ENCODE data around the gene POU2F1.

The POU2F1 gene

GRCh38 chr1:167246971-167247370, 26.3 kb downstream of the POU2F1 start:
- no peak overlapping the region for H2BK5ac ChIP-seq (ENCODE audit: low read length)
- no peak overlapping the region for H3K4me2 ChIP-seq (ENCODE audit: insufficient read depth, low read length, poor library complexity, severe bottlenecking)
- DNase-seq (ENCODE audit: low spot score) = no peak
- no peak overlapping the region for H2BK15ac ChIP-seq (ENCODE audit: low read length)
- no peak overlapping the region for H3K27ac ChIP-seq (replicated peaks; ENCODE audit: low read length)
- peaks cover 4% of the 10 kb centered on the region for H3K79me1 ChIP-seq (ENCODE audit: low read depth, low read length)
- H4K91ac ChIP-seq (ENCODE audit: low read depth, low read length, poor library complexity) = no peak overlapping the region
- no peak overlapping the region for H3K23ac ChIP-seq (ENCODE audit: low read depth, low read length, poor library complexity)
- WGBS, 2 donors (ENCODE audit: extremely low coverage in 2 of 2, insufficient read length in 2 of 2, insufficient replicate concordance in 1 of 2) = no CpG with 5 or more reads among the region's 5 CpGs
- H3K4ac ChIP-seq (ENCODE audit: low read length) = no peak overlapping the region
- no peak overlapping the region for H3K18ac ChIP-seq (ENCODE audit: low read length)
- H3K9me3 ChIP-seq (replicated peaks in 1 of 2; ENCODE audit: control insufficient read depth in 2 of 2, insufficient read depth in 1 of 2, low read depth in 1 of 2, low read length in 2 of 2) = peaks cover 0 to 9% of the 10 kb centered on the region in 2 donors
- H3K27me3 ChIP-seq (ENCODE audit: control insufficient read depth in 3 of 3, insufficient read depth in 3 of 3, low read depth in 1 of 3, low read length in 3 of 3) = no peaks in the 10 kb centered on the region
- H3K36me3 ChIP-seq (replicated peaks in 1 of 2; ENCODE audit: control insufficient read depth in 2 of 2, insufficient read depth in 2 of 2, low read length in 2 of 2) = peaks cover 0 to 3% of the 10 kb centered on the region in 2 donors
- no peak overlapping the region for H2BK120ac ChIP-seq (ENCODE audit: low read depth, low read length)
- no peak overlapping the region for H2BK12ac ChIP-seq (ENCODE audit: low read length)
- H3K9ac ChIP-seq (ENCODE audit: low read depth, low read length, poor library complexity) = no peak overlapping the region
- no peak overlapping the region for H4K8ac ChIP-seq (ENCODE audit: low read depth, low read length)
- no peaks in the 10 kb centered on the region for H3K4me1 ChIP-seq (ENCODE audit: control insufficient read depth in 2 of 2, insufficient read depth in 1 of 2, low read depth in 1 of 2, low read length in 2 of 2)
- H3K14ac ChIP-seq (ENCODE audit: low read length) = no peak overlapping the region
- no peak overlapping the region for H2AK5ac ChIP-seq (ENCODE audit: low read depth, low read length)
- H3K4me3 ChIP-seq (ENCODE audit: low read length in 2 of 2) = no peak overlapping the region
- no peak overlapping the region for H2AFZ ChIP-seq (ENCODE audit: low read length)

- Histone ChIP-seq H3K4me2 (ENCODE audit: insufficient read depth, low read length, poor library complexity, severe bottlenecking) (no peak overlapping the region), H3K4me3 (ENCODE audit: low read length in 2 of 2) (no peak overlapping the region), H3K4me1 (ENCODE audit: control insufficient read depth in 2 of 2, insufficient read depth in 1 of 2, low read depth in 1 of 2, low read length in 2 of 2) (no peaks in the 10 kb centered on the region), H3K36me3 (replicated peaks in 1 of 2; ENCODE audit: control insufficient read depth in 2 of 2, insufficient read depth in 2 of 2, low read length in 2 of 2) (peaks cover 0 to 3% of the 10 kb centered on the region in 2 donors), H2AK5ac (ENCODE audit: low read depth, low read length) (no peak overlapping the region), H3K14ac (ENCODE audit: low read length) (no peak overlapping the region), H3K18ac (ENCODE audit: low read length) (no peak overlapping the region), H3K27me3 (ENCODE audit: control insufficient read depth in 3 of 3, insufficient read depth in 3 of 3, low read depth in 1 of 3, low read length in 3 of 3) (no peaks in the 10 kb centered on the region), H2BK5ac (ENCODE audit: low read length) (no peak overlapping the region), H3K79me1 (ENCODE audit: low read depth, low read length) (peaks cover 4% of the 10 kb centered on the region), H3K9me3 (replicated peaks in 1 of 2; ENCODE audit: control insufficient read depth in 2 of 2, insufficient read depth in 1 of 2, low read depth in 1 of 2, low read length in 2 of 2) (peaks cover 0 to 9% of the 10 kb centered on the region in 2 donors), H2BK12ac (ENCODE audit: low read length) (no peak overlapping the region), H3K27ac (replicated peaks; ENCODE audit: low read length) (no peak overlapping the region), H2AFZ (ENCODE audit: low read length) (no peak overlapping the region), H4K8ac (ENCODE audit: low read depth, low read length) (no peak overlapping the region), H3K4ac (ENCODE audit: low read length) (no peak overlapping the region), H3K9ac (ENCODE audit: low read depth, low read length, poor library complexity) (no peak overlapping the region), H2BK15ac (ENCODE audit: low read length) (no peak overlapping the region), H2BK120ac (ENCODE audit: low read depth, low read length) (no peak overlapping the region), H3K23ac (ENCODE audit: low read depth, low read length, poor library complexity) (no peak overlapping the region), H4K91ac (ENCODE audit: low read depth, low read length, poor library complexity) (no peak overlapping the region)
- no CpG with 5 or more reads among the region's 1 CpG for whole genome bisulfite sequencing, 2 donors (ENCODE audit: extremely low coverage in 2 of 2, insufficient read length in 2 of 2, insufficient replicate concordance in 1 of 2)
- DNase-seq (ENCODE audit: low spot score) = no peak
These were observed 27.1 kb downstream of the POU2F1 start for GRCh38 chr1:167247754-167248153.

GRCh38 chr1:167248707-167249642, 28.3 kb downstream of the POU2F1 start:
- H2BK12ac ChIP-seq (ENCODE audit: low read length) = no peak overlapping the region
- H4K8ac ChIP-seq (ENCODE audit: low read depth, low read length) = no peak overlapping the region
- H3K79me1 ChIP-seq (ENCODE audit: low read depth, low read length) = peaks cover 4% of the 10 kb centered on the region
- H3K4me2 ChIP-seq (ENCODE audit: insufficient read depth, low read length, poor library complexity, severe bottlenecking) = no peak overlapping the region
- H2BK120ac ChIP-seq (ENCODE audit: low read depth, low read length) = no peak overlapping the region
- H2AK5ac ChIP-seq (ENCODE audit: low read depth, low read length) = no peak overlapping the region
- no peaks in the 10 kb centered on the region for H3K27me3 ChIP-seq (ENCODE audit: control insufficient read depth in 3 of 3, insufficient read depth in 3 of 3, low read depth in 1 of 3, low read length in 3 of 3)
- H3K4me1 ChIP-seq (ENCODE audit: control insufficient read depth in 2 of 2, insufficient read depth in 1 of 2, low read depth in 1 of 2, low read length in 2 of 2) = no peaks in the 10 kb centered on the region
- H3K27ac ChIP-seq (replicated peaks; ENCODE audit: low read length) = no peak overlapping the region
- no peak overlapping the region for H2BK15ac ChIP-seq (ENCODE audit: low read length)
- WGBS, 2 donors (ENCODE audit: extremely low coverage in 2 of 2, insufficient read length in 2 of 2, insufficient replicate concordance in 1 of 2) = no CpG with 5 or more reads among the region's 4 CpGs
- peaks cover 0 to 6% of the 10 kb centered on the region in 2 donors for H3K9me3 ChIP-seq (replicated peaks in 1 of 2; ENCODE audit: control insufficient read depth in 2 of 2, insufficient read depth in 1 of 2, low read depth in 1 of 2, low read length in 2 of 2)
- no peak overlapping the region for H3K23ac ChIP-seq (ENCODE audit: low read depth, low read length, poor library complexity)
- no peak overlapping the region for H2AFZ ChIP-seq (ENCODE audit: low read length)
- H4K91ac ChIP-seq (ENCODE audit: low read depth, low read length, poor library complexity) = no peak overlapping the region
- no peak overlapping the region for H3K9ac ChIP-seq (ENCODE audit: low read depth, low read length, poor library complexity)
- no peak overlapping the region for H3K18ac ChIP-seq (ENCODE audit: low read length)
- H3K14ac ChIP-seq (ENCODE audit: low read length) = no peak overlapping the region
- no peak overlapping the region for H3K4me3 ChIP-seq (ENCODE audit: low read length in 2 of 2)
- no peak overlapping the region for H2BK5ac ChIP-seq (ENCODE audit: low read length)
- H3K36me3 ChIP-seq (replicated peaks in 1 of 2; ENCODE audit: control insufficient read depth in 2 of 2, insufficient read depth in 2 of 2, low read length in 2 of 2) = peaks cover 0 to 3% of the 10 kb centered on the region in 2 donors
- no peak overlapping the region for H3K4ac ChIP-seq (ENCODE audit: low read length)
- DNase-seq (ENCODE audit: low spot score) = no peak

GRCh38 chr1:167249702-167250101, 29.0 kb downstream of the POU2F1 start:
- Histone ChIP-seq H2AK5ac (ENCODE audit: low read depth, low read length) (no peak overlapping the region), H3K27me3 (ENCODE audit: control insufficient read depth in 3 of 3, insufficient read depth in 3 of 3, low read depth in 1 of 3, low read length in 3 of 3) (no peaks in the 10 kb centered on the region)

More at GRCh38 chr1:167249702-167250101, 29.0 kb downstream of the POU2F1 start:
- no peak overlapping the region for H4K91ac ChIP-seq (ENCODE audit: low read depth, low read length, poor library complexity)
- H2BK12ac ChIP-seq (ENCODE audit: low read length) = no peak overlapping the region
- no peak overlapping the region for H3K9ac ChIP-seq (ENCODE audit: low read depth, low read length, poor library complexity)
- H2BK5ac ChIP-seq (ENCODE audit: low read length) = no peak overlapping the region
- no peak overlapping the region for H2AFZ ChIP-seq (ENCODE audit: low read length)
- no peak for DNase-seq (ENCODE audit: low spot score)
- no peak overlapping the region for H3K4me3 ChIP-seq (ENCODE audit: low read length in 2 of 2)
- H2BK120ac ChIP-seq (ENCODE audit: low read depth, low read length) = no peak overlapping the region
- H3K27ac ChIP-seq (replicated peaks; ENCODE audit: low read length) = no peak overlapping the region
- no peak overlapping the region for H2BK15ac ChIP-seq (ENCODE audit: low read length)
- peaks cover 2% of the 10 kb centered on the region for H3K79me1 ChIP-seq (ENCODE audit: low read depth, low read length)
- WGBS, 2 donors (ENCODE audit: extremely low coverage in 2 of 2, insufficient read length in 2 of 2, insufficient replicate concordance in 1 of 2) = no CpG with 5 or more reads among the region's 1 CpG
- H3K36me3 ChIP-seq (replicated peaks in 1 of 2; ENCODE audit: control insufficient read depth in 2 of 2, insufficient read depth in 2 of 2, low read length in 2 of 2) = no peaks in the 10 kb centered on the region
- H3K14ac ChIP-seq (ENCODE audit: low read length) = no peak overlapping the region
- peaks cover 0 to under 1% of the 10 kb centered on the region in 2 donors for H3K9me3 ChIP-seq (replicated peaks in 1 of 2; ENCODE audit: control insufficient read depth in 2 of 2, insufficient read depth in 1 of 2, low read depth in 1 of 2, low read length in 2 of 2)
- H3K4ac ChIP-seq (ENCODE audit: low read length) = no peak overlapping the region
- H3K4me2 ChIP-seq (ENCODE audit: insufficient read depth, low read length, poor library complexity, severe bottlenecking) = no peak overlapping the region
- no peak overlapping the region for H3K23ac ChIP-seq (ENCODE audit: low read depth, low read length, poor library complexity)
- no peaks in the 10 kb centered on the region for H3K4me1 ChIP-seq (ENCODE audit: control insufficient read depth in 2 of 2, insufficient read depth in 1 of 2, low read depth in 1 of 2, low read length in 2 of 2)
- H4K8ac ChIP-seq (ENCODE audit: low read depth, low read length) = no peak overlapping the region
- no peak overlapping the region for H3K18ac ChIP-seq (ENCODE audit: low read length)
